Neural crest cell (in vitro differentiated cells): ENCODE data around the gene EXD3. TPM values are rescaled to one million over a fixed set of nuclear protein-coding genes. Genes with fewer than 3 reads are reported as not detected.

Experiments
- DNase-seq: peaks from one replicate; pipeline ENCODE4 v3.0.0; 2021; ENCODE audit warnings: low read depth, mixed read lengths, low spot score
- H3K27ac Mint-ChIP-seq: one replicate; pipeline ENCODE4 v1.8.0; 2021; ENCODE audit warnings: mild to moderate bottlenecking, mixed read lengths; ENCODE audit not compliant: unreplicated experiment
- H3K27me3 Mint-ChIP-seq: 2 replicates; pipeline ENCODE4 v1.8.0; 2021; ENCODE audit warnings: low read depth, mild to moderate bottlenecking, mixed read lengths
- H3K36me3 Mint-ChIP-seq: 2 replicates; pipeline ENCODE4 v1.8.0; 2021; ENCODE audit warnings: low read depth, mild to moderate bottlenecking, mixed read lengths
- H3K4me1 Mint-ChIP-seq: 2 replicates; pipeline ENCODE4 v1.8.0; 2021; ENCODE audit warnings: mixed read lengths
- H3K4me3 Mint-ChIP-seq: one replicate; pipeline ENCODE4 v1.8.0; 2021; ENCODE audit warnings: mild to moderate bottlenecking, mixed read lengths
- H3K9me3 Mint-ChIP-seq: 2 replicates; pipeline ENCODE4 v1.8.0; 2021; ENCODE audit warnings: mixed read lengths
- CTCF ChIP-seq: fragments of 200-600 bp; sonication (generic); conservative IDR thresholded peaks from 2 replicates; pipeline ENCODE4 v1.5.0; 2021; ENCODE audit warnings: antibody characterized with exemption, mild to moderate bottlenecking
- total RNA-seq: library from RNA; stranded (reverse); gene quantifications from 2 replicates; pipeline ENCODE4 v1.2.1, GENCODE V29; 2021

EXD3 gene
- total RNA-seq, 1 donor from 2014 or later: 15.1 TPM

- H3K4me1 Mint-ChIP-seq: peaks cover 10% of the 10 kb centered on the region
These were observed 145.5 kb downstream of the EXD3 start, which contains the start of gene TOR4A for GRCh38 chr9:137277329-137278041. Gene TOR4A, plus strand, starts transcription at chr9:137277726. Its CDS starts 964 bp downstream, at chr9:137278690.

GRCh38 chr9:137276473-137277328, 146.3 kb downstream of the EXD3 start:
- Mint-ChIP-seq H3K27me3 (no peaks in the 10 kb centered on the region), H3K4me1 (peaks cover 8% of the 10 kb centered on the region), H3K27ac (no peak overlapping the region), H3K4me3 (no peak overlapping the region), H3K9me3 (no peaks in the 10 kb centered on the region), H3K36me3 (no peaks in the 10 kb centered on the region)
- DNase-seq: no peak
- no peak for TF ChIP-seq CTCF

More at GRCh38 chr9:137277329-137278041, 145.5 kb downstream of the EXD3 start, which contains the start of gene TOR4A:
- H3K36me3 Mint-ChIP-seq: no peaks in the 10 kb centered on the region
- peaks cover 6% of the 10 kb centered on the region for H3K27me3 Mint-ChIP-seq
- DNase-seq: no peak
- no peak within 1 kb of the TSS for H3K27ac Mint-ChIP-seq
- H3K9me3 Mint-ChIP-seq: no peaks in the 10 kb centered on the region
- no peak for TF ChIP-seq CTCF
- H3K4me3 Mint-ChIP-seq: peak within 1 kb of the TSS; percentile 65

GRCh38 chr9:137275588-137276472, 147.1 kb downstream of the EXD3 start:
- H3K36me3 Mint-ChIP-seq: no peaks in the 10 kb centered on the region
- no peak for DNase-seq
- H3K4me3 Mint-ChIP-seq: no peak overlapping the region
- peaks cover 8% of the 10 kb centered on the region for H3K4me1 Mint-ChIP-seq
- no peak for TF ChIP-seq CTCF
- H3K9me3 Mint-ChIP-seq: no peaks in the 10 kb centered on the region
- peak overlapping the region; percentile 43 for H3K27ac Mint-ChIP-seq
- no peaks in the 10 kb centered on the region for H3K27me3 Mint-ChIP-seq

- TF ChIP-seq CTCF: no peak
- H3K4me3 Mint-ChIP-seq: no peak overlapping the region
- DNase-seq: no peak
- no peak overlapping the region for H3K27ac Mint-ChIP-seq
- no peaks in the 10 kb centered on the region for H3K9me3 Mint-ChIP-seq
- H3K4me1 Mint-ChIP-seq: peaks cover 8% of the 10 kb centered on the region
- H3K36me3 Mint-ChIP-seq: no peaks in the 10 kb centered on the region
- no peaks in the 10 kb centered on the region for H3K27me3 Mint-ChIP-seq
These were observed 147.8 kb downstream of the EXD3 start for GRCh38 chr9:137275203-137275587.
